ENCODE data around the gene MUC2.

MUC2 gene

DNA sequence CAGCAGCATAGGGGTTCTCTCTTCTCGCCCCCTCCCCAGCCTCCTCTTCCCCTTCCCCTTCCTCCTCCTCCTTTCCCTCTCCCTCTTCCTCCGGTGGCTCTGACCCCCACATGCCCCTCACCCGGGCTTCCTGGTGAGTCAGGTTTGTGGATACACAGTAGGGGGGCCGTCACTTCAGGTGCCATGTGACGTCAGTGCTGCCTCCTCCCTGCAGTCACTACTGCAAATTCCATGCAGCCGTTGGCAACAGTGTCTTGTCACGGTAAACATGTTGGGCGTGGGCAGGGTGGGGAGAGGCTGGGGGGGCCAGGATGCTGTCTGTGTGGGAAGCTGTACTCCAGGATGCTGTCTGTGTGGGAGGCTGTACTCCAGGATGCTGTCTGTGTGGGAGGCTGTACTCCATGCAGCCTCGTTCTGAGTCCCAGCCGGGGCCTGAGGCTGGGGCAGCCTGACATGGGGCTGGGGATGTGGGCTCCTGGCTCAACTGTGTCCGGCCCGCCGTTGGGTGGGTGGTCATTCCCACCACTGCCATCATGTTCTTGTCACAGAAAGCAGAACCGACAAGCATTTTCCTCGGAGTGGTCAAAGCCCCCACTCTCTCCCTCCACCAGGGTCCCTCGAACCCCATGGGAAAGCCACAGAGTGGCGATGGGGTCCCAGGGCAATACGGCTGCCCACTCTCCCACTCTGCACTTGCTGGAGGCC lies 2.4 kb upstream of the MUC2 start:
- DNase-seq (ENCODE audit: low spot score), result no peak

GRCh38 chr11:1072821-1073231 lies 1.8 kb upstream of the MUC2 start:
- no peak for DNase-seq (ENCODE audit: low spot score)

- DNase-seq (ENCODE audit: low spot score), result no peak
Measured at GRCh38 chr11:1073261-1073724, 1.4 kb upstream of the MUC2 start.

DNA sequence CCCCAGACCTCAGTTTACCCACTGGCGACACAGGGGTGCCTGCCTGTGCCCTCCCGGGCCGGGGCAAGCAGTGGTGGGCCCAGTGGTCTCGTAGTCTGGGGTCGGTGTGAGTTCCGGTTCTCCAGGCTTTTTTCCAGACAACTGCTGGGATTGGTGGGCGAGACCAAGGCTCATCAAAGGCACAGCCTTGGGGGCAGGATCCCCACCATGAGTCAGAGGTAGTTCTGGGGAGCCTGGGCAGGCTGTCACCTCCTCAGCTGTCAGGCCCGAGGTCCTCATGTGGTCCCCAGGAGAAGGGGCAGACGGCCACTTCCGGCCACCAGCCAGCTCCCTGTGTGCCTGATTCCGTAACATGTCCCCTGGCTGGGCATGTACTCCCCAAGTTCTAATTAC lies 827 bp upstream of the MUC2 start:
- DNase-seq (ENCODE audit: low spot score), result no peak

- no peak for DNase-seq (ENCODE audit: low spot score)
Measured at GRCh38 chr11:1075341-1075911, 752 bp downstream of the MUC2 start.

DNA sequence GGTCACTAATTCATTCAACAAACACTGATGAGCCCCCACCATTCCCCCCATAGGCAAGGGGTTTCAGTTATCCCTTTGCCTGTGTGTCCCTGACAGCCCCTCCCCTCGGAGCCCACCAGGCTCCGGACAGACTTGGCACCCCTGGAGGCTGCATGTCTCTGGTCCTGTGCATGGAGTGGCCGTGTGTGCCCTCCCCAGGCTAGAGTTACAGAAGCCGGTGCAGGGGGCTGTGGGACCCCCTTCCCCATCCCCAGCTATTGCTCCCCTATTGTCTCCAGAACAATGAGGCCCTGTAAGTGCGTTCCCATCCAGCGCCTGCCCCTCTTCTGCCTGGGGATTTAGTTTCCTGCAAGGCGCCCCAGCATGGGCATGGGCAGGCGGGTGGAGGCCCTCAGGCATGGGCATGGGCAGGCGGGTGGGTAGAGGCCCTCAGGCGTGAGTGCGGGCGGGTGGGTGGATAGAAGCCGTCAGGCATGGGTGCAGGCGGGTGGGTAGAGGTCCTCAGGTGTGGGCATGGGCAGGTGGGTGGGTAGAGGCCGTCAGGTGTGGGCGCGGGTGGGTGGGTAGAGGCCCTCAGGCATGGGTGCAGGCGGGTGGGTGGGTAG lies 1.5 kb downstream of the MUC2 start:
- DNase-seq (ENCODE audit: low spot score), result no peak

- no peak for DNase-seq (ENCODE audit: low spot score)
Measured at GRCh38 chr11:1077033-1077416, 2.4 kb downstream of the MUC2 start.

DNA sequence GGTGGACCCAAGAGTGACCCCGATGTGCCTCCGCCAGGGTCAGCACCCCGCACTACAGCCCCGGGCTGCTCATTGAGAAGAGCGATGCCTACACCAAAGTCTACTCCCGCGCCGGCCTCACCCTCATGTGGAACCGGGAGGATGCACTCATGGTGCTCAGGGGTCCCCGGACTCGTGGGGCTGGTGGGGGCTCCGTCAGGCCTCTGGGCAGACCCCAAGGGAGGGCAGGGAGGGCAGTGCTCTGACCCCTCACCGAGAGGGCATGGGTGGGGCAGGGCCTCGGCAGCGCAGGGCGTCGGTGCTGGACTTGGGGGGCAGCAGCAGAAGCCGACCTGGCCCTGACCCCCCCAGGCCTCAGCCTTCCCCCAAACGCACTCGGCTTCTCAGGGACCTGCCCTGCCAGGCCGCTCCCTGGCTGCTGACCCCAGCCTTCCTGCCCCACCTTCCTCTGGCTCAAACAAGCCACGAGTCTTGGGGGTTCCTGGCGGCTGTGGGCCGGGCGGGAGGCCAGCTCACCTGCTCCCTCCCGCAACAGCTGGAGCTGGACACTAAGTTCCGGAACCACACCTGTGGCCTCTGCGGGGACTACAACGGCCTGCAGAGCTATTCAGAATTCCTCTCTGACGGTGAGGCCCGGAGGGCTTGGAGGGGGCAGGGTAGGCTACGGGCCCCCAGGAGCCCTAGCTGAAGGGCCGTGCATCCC lies 2.9 kb downstream of the MUC2 start:
- DNase-seq (ENCODE audit: low spot score), result no peak

GRCh38 chr11:1078191-1078601 lies 3.5 kb downstream of the MUC2 start:
- DNase-seq (ENCODE audit: low spot score), result no peak

- DNase-seq (ENCODE audit: low spot score), result no peak
Measured at GRCh38 chr11:1081601-1082311, 7.1 kb downstream of the MUC2 start.

GRCh38 chr11:1082346-1082727 lies 7.7 kb downstream of the MUC2 start:
- DNase-seq (ENCODE audit: low spot score), result no peak

DNA sequence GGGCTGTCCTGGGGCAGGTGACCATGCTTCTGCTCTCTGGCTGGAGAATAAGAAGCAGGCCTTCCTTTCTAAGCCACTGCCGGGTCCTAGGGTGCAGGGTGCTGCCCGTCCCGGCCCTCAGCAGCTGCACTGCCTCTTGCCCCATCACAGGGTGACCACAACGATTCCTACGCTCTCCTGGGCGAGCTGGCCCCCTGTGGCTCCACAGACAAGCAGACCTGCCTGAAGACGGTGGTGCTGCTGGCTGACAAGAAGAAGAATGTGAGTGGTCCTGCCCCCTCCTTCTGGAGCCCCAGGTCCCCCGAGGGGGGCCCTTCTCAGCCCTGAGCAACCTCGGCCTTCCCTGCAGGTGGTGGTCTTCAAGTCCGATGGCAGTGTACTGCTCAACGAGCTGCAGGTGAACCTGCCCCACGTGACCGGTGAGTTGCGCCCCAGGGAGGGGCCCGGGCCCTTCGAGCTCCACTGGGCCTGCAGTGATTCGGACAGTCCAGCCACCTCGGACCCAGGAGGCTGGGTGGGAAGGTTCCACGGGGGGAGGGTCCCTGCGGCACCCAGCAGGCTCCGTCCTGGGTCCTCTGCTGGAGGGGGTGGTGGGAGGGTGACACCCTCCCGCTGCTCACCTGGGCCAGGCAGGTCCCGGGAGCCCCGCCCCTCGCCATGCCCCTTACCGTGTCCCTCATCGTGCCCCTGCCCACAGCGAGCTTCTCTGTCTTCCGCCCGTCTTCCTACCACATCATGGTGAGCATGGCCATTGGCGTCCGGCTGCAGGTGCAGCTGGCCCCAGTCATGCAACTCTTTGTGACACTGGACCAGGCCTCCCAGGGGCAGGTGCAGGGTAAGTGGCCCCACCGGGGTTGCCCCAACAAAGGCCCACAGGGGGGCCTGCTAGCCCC lies 8.3 kb downstream of the MUC2 start:
- no peak for DNase-seq (ENCODE audit: low spot score)

- DNase-seq (ENCODE audit: low spot score), result no peak
Measured at GRCh38 chr11:1083621-1084551, 9.2 kb downstream of the MUC2 start.

DNA sequence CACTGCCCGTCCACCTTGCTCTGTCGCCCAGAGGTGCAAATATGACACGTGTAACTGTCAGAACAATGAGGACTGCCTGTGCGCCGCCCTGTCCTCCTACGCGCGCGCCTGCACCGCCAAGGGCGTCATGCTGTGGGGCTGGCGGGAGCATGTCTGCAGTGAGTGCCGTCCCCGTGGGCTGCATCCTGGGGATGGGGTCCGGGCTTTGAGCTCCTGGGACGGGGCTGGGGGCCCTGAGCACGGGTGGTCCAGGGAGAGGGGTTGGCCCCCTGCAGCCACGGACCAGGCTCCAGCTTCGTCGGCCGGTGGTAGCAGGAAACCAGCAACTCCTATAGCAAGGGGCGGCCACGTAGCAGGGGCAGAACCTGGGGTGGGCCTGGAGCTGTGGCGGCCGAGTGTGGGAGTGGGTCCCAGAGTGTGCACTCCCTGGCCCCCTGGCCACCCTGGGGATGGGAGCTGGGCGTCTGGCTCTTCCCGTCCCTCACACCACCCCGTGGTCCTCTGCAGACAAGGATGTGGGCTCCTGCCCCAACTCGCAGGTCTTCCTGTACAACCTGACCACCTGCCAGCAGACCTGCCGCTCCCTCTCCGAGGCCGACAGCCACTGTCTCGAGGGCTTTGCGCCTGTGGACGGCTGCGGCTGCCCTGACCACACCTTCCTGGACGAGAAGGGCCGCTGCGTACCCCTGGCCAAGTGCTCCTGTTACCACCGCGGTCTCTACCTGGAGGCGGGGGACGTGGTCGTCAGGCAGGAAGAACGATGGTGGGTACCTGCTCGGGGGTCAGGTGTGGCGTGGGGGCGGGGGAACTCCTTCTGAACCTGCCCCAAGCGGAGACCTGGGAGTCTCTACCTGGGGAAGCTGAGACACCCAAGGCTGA lies 10.1 kb downstream of the MUC2 start:
- DNase-seq (ENCODE audit: low spot score), result no peak

- DNase-seq (ENCODE audit: low spot score), result no peak
Measured at GRCh38 chr11:1085440-1086170, 10.9 kb downstream of the MUC2 start.

- no peak for DNase-seq (ENCODE audit: low spot score)
Measured at GRCh38 chr11:1086171-1087102, 11.8 kb downstream of the MUC2 start.

DNA sequence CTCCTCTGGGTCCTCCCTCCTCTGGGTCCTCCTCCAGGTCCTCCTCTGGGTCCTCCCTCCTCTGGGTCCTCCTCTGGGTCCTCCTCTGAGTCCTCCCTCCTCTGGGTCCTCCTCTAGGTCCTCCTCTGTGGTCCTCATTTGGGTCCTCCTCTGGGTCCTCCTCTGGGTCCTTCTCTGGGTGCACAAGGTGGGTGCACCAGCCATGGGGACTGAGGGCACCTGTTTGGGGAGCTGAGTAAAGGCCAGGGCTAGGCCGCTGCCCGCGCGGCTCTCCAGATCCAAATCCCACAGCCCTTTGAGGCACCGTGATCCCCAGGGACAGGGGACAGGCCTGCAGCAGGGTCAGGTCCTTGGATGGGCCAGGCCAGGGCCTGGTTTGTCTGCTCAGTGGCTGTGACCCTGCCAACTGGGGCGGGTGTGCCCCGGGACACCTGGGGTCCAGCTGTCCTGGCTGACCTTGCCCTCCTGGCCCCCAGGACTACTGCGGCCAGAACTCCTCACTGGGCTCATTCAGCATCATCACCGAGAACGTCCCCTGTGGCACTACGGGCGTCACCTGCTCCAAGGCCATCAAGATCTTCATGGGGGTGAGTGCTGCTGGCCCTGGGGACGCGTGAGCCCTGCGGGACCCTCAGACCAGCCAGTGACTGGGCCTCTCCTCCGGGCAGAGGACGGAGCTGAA lies 12.7 kb downstream of the MUC2 start:
- no peak for DNase-seq (ENCODE audit: low spot score)
